Spinal cord (tissue), 10 donors: ENCODE data around the gene RGS6. TPM values are rescaled to one million over a fixed set of nuclear protein-coding genes. Genes with fewer than 3 reads are reported as not detected.
A peak's percentile ranks its signal among the peaks of the same experiment; 100 is the strongest.

ENCODE experiments used
- DNase-seq, 6 donors: peaks; one replicate each; pipeline versions ENCODE4 v3.0.0 to v3.0.0-alpha.2; 2013 to 2015; ENCODE audit warnings: low spot score in 6 of 6, low read depth in 4 of 6
- H3K27ac ChIP-seq: one replicate; pipeline ENCODE4 v1.5.1; 2013; ENCODE audit warnings: low read depth, low read length, control low read depth
- H3K27me3 ChIP-seq: one replicate; pipeline ENCODE4 v1.6.1; 2013; ENCODE audit warnings: low read length; ENCODE audit not compliant: control insufficient read depth, insufficient read depth
- H3K36me3 ChIP-seq: one replicate; pipeline ENCODE4 v1.6.1; 2013; ENCODE audit warnings: low read length; ENCODE audit not compliant: control insufficient read depth, insufficient read depth
- H3K4me1 ChIP-seq: one replicate; pipeline ENCODE4 v1.6.1; 2013; ENCODE audit warnings: low read length; ENCODE audit not compliant: control insufficient read depth, insufficient read depth
- H3K4me3 ChIP-seq: one replicate; pipeline ENCODE4 v1.5.1; 2013; ENCODE audit warnings: low read depth, low read length, control low read depth
- H3K9me3 ChIP-seq: one replicate; pipeline ENCODE4 v1.6.1; 2013; ENCODE audit warnings: low read length; ENCODE audit not compliant: control insufficient read depth, insufficient read depth
- WGBS: methylation state at CpG from one replicate; pipeline ENCODE4 v1.1.5; 2013; ENCODE audit warnings: missing lambda C conversion rate; ENCODE audit not compliant: insufficient coverage; 5-methylcytosine and 5-hydroxymethylcytosine counted together
- polyA plus RNA-seq, 2 donors: library from polyadenylated mRNA; unstranded; fragments of 120-200 nt; gene quantifications; one replicate each; pipeline ENCODE4 v1.2.1, GENCODE V29; 2013; ENCODE audit not compliant: insufficient read length in 2 of 2
- total RNA-seq, 2 donors: library from RNA; depleted of rRNA in 1 of 2; stranded (reverse); fragments of 120-200 nt in 1 of 2; fragments of >200 nt in 1 of 2; gene quantifications; one replicate each; pipeline versions ENCODE4 v1.2.3 to v1.2.4, GENCODE V29; 2013 to 2014
- donor health status: healthy.

RGS6 gene
- total and polyA plus RNA-seq, 4 donors = 9.1 to 11.5 (median 10.3) TPM

GRCh38 chr14:72264716-72265115 lies 332.5 kb downstream of the RGS6 start:
- no peak overlapping the region for H3K4me3 ChIP-seq
- H3K9me3 ChIP-seq = peaks cover 1% of the 10 kb centered on the region
- H3K36me3 ChIP-seq = no peaks in the 10 kb centered on the region
- H3K4me1 ChIP-seq = no peaks in the 10 kb centered on the region
- peak in 1 of 6 donors; percentile 39 for DNase-seq
- 58% methylated on average over 5 of the region's 5 CpGs for WGBS
- no peaks in the 10 kb centered on the region for H3K27me3 ChIP-seq
- H3K27ac ChIP-seq = no peak overlapping the region

GRCh38 chr14:72270147-72270727 lies 338.0 kb downstream of the RGS6 start:
- Histone ChIP-seq H3K27ac (no peak overlapping the region), H3K4me3 (no peak overlapping the region), H3K36me3 (no peaks in the 10 kb centered on the region), H3K9me3 (no peaks in the 10 kb centered on the region), H3K27me3 (no peaks in the 10 kb centered on the region), H3K4me1 (no peaks in the 10 kb centered on the region)
- peak in 2 of 6 donors; percentile 31 to 80 for DNase-seq
- WGBS = 33% methylated on average over 3 of the region's 5 CpGs

DNA sequence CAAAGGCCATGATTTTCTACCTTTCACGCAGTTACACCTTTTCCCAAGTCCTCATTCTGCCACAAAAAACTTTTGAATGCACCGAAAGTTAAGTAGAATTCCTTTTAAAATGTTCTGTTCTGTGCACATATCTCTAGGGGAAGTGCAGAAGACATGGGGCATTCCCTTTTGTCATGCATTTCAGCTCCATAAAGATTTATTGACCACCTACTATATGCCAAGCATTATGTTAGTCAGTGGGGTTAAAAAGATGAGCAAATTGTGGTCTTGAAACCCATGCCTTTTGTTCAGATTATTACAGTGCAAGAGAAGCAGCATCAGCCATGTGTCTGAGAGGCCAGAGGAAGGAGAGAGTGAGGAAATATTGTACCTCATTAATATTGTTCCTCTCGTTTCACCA lies 338.5 kb downstream of the RGS6 start:
- Histone ChIP-seq H3K4me3 (no peak overlapping the region), H3K27me3 (no peaks in the 10 kb centered on the region), H3K9me3 (no peaks in the 10 kb centered on the region), H3K27ac (no peak overlapping the region), H3K36me3 (no peaks in the 10 kb centered on the region), H3K4me1 (no peaks in the 10 kb centered on the region)
- DNase-seq = no peak
- no CpG with 5 or more reads among the region's 3 CpGs for whole genome bisulfite sequencing

DNA sequence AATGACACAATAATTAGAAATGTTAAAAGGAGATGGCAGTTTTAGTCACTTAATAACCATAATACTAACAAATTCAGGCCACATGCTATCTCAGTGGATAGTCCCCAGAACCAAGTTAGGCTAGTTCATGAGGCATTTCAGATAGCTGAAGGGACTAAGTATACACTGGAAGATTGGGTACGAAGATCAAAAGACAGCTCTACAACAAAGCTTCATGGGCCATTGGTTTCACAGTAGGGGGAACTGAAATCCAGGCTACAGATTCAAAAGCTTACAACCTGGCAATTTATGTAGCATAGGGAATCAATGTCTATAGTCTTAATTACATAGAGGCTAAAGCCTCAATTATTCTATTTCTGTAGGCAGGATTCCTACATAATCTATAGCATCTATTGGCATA lies 343.0 kb downstream of the RGS6 start:
- DNase-seq = peak in 1 of 6 donors; percentile 23
- Histone ChIP-seq H3K4me3 (no peak overlapping the region), H3K27ac (no peak overlapping the region), H3K27me3 (no peaks in the 10 kb centered on the region), H3K9me3 (no peaks in the 10 kb centered on the region), H3K36me3 (no peaks in the 10 kb centered on the region), H3K4me1 (no peaks in the 10 kb centered on the region)
- no CpG with 5 or more reads among the region's 1 CpG for WGBS

GRCh38 chr14:72278316-72278715 lies 346.1 kb downstream of the RGS6 start:
- H3K9me3 ChIP-seq = peaks cover 2% of the 10 kb centered on the region
- no peak overlapping the region for H3K4me3 ChIP-seq
- no peaks in the 10 kb centered on the region for H3K36me3 ChIP-seq
- H3K4me1 ChIP-seq = no peaks in the 10 kb centered on the region
- H3K27ac ChIP-seq = no peak overlapping the region
- peak in 1 of 6 donors; percentile 69 for DNase-seq
- no peaks in the 10 kb centered on the region for H3K27me3 ChIP-seq
- WGBS = no CpG with 5 or more reads among the region's 3 CpGs

DNA sequence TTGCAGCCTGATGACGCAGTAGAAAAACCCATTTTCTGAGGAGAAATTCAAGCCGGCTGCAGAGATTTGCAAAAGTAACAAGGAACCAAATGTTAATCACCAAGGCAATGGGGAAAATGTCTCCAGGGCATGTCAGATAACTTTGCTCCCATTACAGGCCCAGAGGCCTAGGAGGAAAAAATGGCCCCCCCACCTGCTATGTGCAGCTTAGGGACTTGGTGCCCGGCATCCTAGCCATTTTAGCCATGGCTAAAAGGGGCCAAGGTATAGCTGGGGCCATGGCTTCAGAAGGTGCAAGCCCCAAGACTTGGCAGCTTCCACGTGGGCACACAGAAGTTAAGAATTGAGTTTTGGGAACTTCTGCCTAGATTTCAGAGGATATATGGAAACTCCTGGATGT lies 351.9 kb downstream of the RGS6 start:
- Histone ChIP-seq H3K4me1 (no peaks in the 10 kb centered on the region), H3K9me3 (peaks cover 15% of the 10 kb centered on the region), H3K27ac (no peak overlapping the region), H3K27me3 (no peaks in the 10 kb centered on the region), H3K36me3 (no peaks in the 10 kb centered on the region), H3K4me3 (no peak overlapping the region)
- no peak for DNase-seq
- 89% methylated on average over 4 of the region's 4 CpGs for WGBS

DNA sequence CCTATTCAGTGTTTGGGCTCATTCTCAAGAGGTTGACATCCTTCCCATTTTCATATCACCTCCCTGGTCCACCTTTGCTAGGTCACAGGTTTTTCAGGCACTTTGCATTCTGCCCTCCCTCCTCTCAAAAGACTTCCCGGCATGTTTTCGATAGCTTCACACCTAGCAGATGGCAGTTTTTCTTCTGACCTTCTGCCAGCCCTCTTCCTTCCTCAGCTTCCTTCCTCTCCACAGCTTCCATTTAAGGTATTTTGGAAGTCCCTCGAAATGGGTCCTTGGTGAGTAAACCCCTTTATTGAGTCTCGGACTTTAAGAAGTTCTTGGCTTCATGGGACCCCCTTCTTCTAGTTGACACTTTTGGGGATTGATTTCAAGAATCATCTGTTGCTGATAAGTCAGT lies 358.0 kb downstream of the RGS6 start:
- Histone ChIP-seq H3K4me3 (no peak overlapping the region), H3K36me3 (no peaks in the 10 kb centered on the region), H3K9me3 (no peaks in the 10 kb centered on the region), H3K27ac (no peak overlapping the region), H3K4me1 (no peaks in the 10 kb centered on the region), H3K27me3 (no peaks in the 10 kb centered on the region)
- 100% methylated on average over 3 of the region's 4 CpGs for WGBS
- peak in 1 of 6 donors; percentile 49 for DNase-seq

DNA sequence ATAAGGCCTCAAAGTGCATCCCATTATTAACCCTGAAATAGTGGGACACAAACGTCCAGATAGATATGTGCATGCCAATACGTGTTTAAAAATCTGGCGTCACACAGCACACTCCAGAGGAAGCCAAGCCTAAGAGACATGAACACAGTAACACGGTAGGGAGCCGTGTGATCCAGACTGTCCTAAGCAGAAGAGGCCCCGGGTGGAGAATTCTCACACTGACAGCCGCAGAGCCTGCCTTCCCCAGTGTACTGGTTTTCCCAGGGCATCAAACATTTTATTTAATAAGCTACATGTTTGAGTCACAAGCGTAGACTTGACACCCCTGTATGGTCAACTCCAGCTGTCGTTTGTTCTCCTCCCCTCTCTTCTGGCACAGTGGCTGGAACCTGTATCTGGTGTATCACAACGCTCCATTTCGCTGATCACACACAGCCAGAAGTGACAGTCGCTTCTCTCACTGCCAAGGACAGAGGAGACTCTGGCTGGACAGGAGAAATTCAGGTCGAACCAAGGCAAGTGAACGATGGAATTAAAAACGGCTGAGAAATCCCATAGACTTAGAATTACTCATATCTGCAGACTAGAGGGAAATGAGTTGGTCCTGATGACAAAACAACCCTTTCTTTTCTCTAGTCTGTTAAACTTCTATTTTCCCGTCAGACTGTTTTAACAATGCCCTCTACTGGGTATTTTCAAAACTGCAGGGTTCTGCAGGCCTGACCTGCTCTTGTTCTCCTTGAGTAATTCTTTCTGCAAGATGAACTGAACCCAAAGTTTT lies 359.9 kb downstream of the RGS6 start:
- 57% methylated on average over 14 of the region's 16 CpGs for WGBS
- Histone ChIP-seq H3K9me3 (peaks cover 2% of the 10 kb centered on the region), H3K36me3 (no peaks in the 10 kb centered on the region), H3K4me3 (no peak overlapping the region), H3K27me3 (no peaks in the 10 kb centered on the region), H3K4me1 (no peaks in the 10 kb centered on the region), H3K27ac (peak overlapping the region; percentile 43)
- DNase-seq = peak; percentile 33 to 91 (median 62)

GRCh38 chr14:72292689-72293024 lies 360.4 kb downstream of the RGS6 start:
- Histone ChIP-seq H3K27ac (no peak overlapping the region), H3K4me3 (no peak overlapping the region), H3K36me3 (no peaks in the 10 kb centered on the region), H3K27me3 (no peaks in the 10 kb centered on the region), H3K4me1 (no peaks in the 10 kb centered on the region), H3K9me3 (peaks cover 2% of the 10 kb centered on the region)
- DNase-seq = no peak
- whole genome bisulfite sequencing = no CpG with 5 or more reads among the region's 1 CpG

GRCh38 chr14:72301352-72301751 lies 369.1 kb downstream of the RGS6 start:
- Histone ChIP-seq H3K9me3 (peaks cover 13% of the 10 kb centered on the region), H3K27me3 (no peaks in the 10 kb centered on the region), H3K4me1 (no peaks in the 10 kb centered on the region), H3K27ac (no peak overlapping the region), H3K36me3 (no peaks in the 10 kb centered on the region), H3K4me3 (no peak overlapping the region)
- WGBS = 83% methylated on average over 1 of the region's 3 CpGs
- DNase-seq = no peak
